PC-3 (cell line): Measurements from ENCODE around the gene CPN1. TPM values are rescaled to one million over a fixed set of nuclear protein-coding genes. Genes with fewer than 3 reads are reported as not detected.

Experiments
- ATAC-seq: fragments of 200-7000 bp; cut with Tn5 transposase; 2 replicates; pipeline ENCODE4 v1.9.1; 2020; ENCODE audit warnings: mild to moderate bottlenecking, moderate library complexity
- BruUV-seq: library from RNA; stranded (reverse); fragments of 400-500 nt; replicated peaks from 2 replicates; lab custom pipeline; 2021; lab: Mats Ljungman, UMichigan
- CTCF ChIA-PET: fragments of 300-600 bp; sonication (Branson Sonifier 250); formaldehyde crosslinking; loops from one replicate; lab custom pipeline; 2022; ENCODE audit warnings: antibody characterized with exemption; lab: Charles Lee
- POLR2A ChIA-PET: fragments of 300-600 bp; sonication (Branson Sonifier 250); formaldehyde crosslinking; loops from one replicate; lab custom pipeline; 2022; ENCODE audit warnings: antibody characterized with exemption; ENCODE audit not compliant: unreplicated experiment; lab: Charles Lee
- DNase-seq: peaks from one replicate; pipeline ENCODE4 v3.0.0-alpha.2; 2015
- H2AFZ ChIP-seq: fragments of 300-600 bp; sonication (generic); 2 replicates; pipeline ENCODE4 v1.6.0; 2016; ENCODE audit warnings: antibody characterized with exemption, low read length
- H3F3A ChIP-seq: fragments of 300-600 bp; sonication (generic); one replicate; pipeline ENCODE4 v1.6.0; 2017; ENCODE audit warnings: antibody characterized with exemption, low read length, control low read depth, mild to moderate bottlenecking; ENCODE audit not compliant: unreplicated experiment
- H3K27ac ChIP-seq: fragments of 300-600 bp; sonication (generic); 2 replicates; pipeline ENCODE4 v1.5.1; 2016; ENCODE audit warnings: mild to moderate bottlenecking, low read length
- H3K27me3 ChIP-seq: fragments of 300-600 bp; sonication (generic); 2 replicates; pipeline ENCODE4 v1.6.1; 2016; ENCODE audit warnings: low read length, mixed read lengths
- H3K36me3 ChIP-seq: fragments of 300-600 bp; sonication (generic); 2 replicates; pipeline ENCODE4 v1.6.1; 2016; ENCODE audit warnings: low read depth, mixed run types, low read length, mixed read lengths
- H3K4me1 ChIP-seq: fragments of 300-600 bp; sonication (generic); 2 replicates; pipeline ENCODE4 v1.5.1; 2016; ENCODE audit warnings: low read length; ENCODE audit not compliant: insufficient read depth
- H3K4me2 ChIP-seq: fragments of 300-600 bp; sonication (generic); 2 replicates; pipeline ENCODE4 v1.6.0; 2016; ENCODE audit warnings: low read length
- H3K4me3 ChIP-seq: fragments of 300-600 bp; sonication (generic); 2 replicates; pipeline ENCODE4 v1.5.1; 2016; ENCODE audit warnings: mild to moderate bottlenecking, low read length, mixed read lengths
- H3K79me2 ChIP-seq: fragments of 300-600 bp; sonication (generic); 2 replicates; pipeline ENCODE4 v1.6.1; 2017; ENCODE audit warnings: low read length, mixed read lengths
- H3K9ac ChIP-seq: fragments of 300-600 bp; sonication (generic); 2 replicates; pipeline ENCODE4 v1.6.0; 2016; ENCODE audit warnings: mild to moderate bottlenecking, low read length
- H3K9me2 ChIP-seq: fragments of 300-600 bp; sonication (generic); replicated peaks from 2 replicates; pipeline ENCODE4 v1.6.1; 2016; ENCODE audit warnings: mixed run types, low read length, mixed read lengths
- H3K9me3 ChIP-seq: fragments of 300-600 bp; sonication (generic); 2 replicates; pipeline ENCODE4 v1.6.1; 2016; ENCODE audit warnings: low read length, mixed read lengths
- H4K20me1 ChIP-seq: fragments of 300-600 bp; sonication (generic); 2 replicates; pipeline ENCODE4 v1.6.1; 2016; ENCODE audit warnings: low read length, mixed read lengths
- EZH2 ChIP-seq: fragments of 300-600 bp; sonication (generic); IDR thresholded peaks from one replicate; pipeline ENCODE4 v1.6.1; 2017; ENCODE audit warnings: antibody characterized with exemption, mild to moderate bottlenecking, low read length; ENCODE audit not compliant: unreplicated experiment
- EZH2phosphoT487 ChIP-seq: fragments of 300-600 bp; sonication (generic); IDR thresholded peaks from 2 replicates; pipeline ENCODE4 v1.6.1; 2018; ENCODE audit warnings: mild to moderate bottlenecking, antibody characterized with exemption, low read length, borderline replicate concordance
- intact Hi-C: fragments of 100-400 bp; cut with micrococcal nuclease; formaldehyde crosslinking; loops from 2 replicates; pipeline ENCODE4 v1.9.0; 2023
- total RNA-seq: library from RNA; depleted of rRNA; stranded (reverse); fragments of >200 nt; gene quantifications from 2 replicates; pipeline ENCODE4 v1.2.3, GENCODE V29; 2014
- TF ChIP-seq, protein P1 (sequence below): fragments of 300-600 bp; sonication (generic); conservative IDR thresholded peaks from 2 replicates; pipeline ENCODE4 v1.5.1; 2017; ENCODE audit warnings: antibody characterized with exemption, low read depth, mild to moderate bottlenecking, low read length

Gene CPN1
- total RNA-seq, 1 experiment from 2014 or later, result not detected

DNA sequence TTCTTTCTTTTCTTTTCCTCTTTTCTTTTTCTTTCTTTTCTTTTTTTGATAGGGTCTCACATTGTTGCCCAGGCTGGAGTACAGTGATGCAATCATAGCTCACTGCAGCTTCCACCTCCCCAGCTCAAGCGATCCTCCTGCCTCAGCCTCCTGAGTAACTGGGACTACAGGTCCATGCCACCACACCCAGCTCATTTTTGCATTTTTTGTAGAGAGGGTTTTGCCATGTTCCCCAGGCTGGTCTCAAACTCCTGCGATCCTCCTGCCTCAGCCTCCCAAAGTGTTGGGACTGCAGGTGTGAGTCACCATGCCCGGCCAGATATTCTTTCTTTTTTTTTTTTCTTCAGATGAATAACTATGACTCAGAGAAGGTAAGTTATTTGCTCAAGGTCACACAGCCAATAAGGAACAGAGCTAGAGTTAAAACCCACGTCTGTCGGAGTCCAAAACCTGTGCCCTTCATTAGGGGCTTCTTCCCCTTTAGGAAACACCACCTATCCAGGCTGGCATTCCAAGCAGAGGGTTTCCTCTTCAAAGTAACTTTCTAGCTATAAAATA lies 43.8 kb downstream of the CPN1 start:
- peaks cover 12% of the 10 kb centered on the region for H3K4me1 ChIP-seq
- POLR2A ChIA-PET, result interaction anchor here (0.6 kb wide), 1 partner anchor 272 kb away, joined by 3 read pairs; no protein-coding TSS in a partner anchor
- BruUV-seq, result no TSS peak

GRCh38 chr10:100036850-100037249 lies 44.8 kb downstream of the CPN1 start:
- intact Hi-C loops, result no loop called here
- H3F3A ChIP-seq, result no peaks in the 10 kb centered on the region
- no peaks in the 10 kb centered on the region for H3K9me3 ChIP-seq
- H3K79me2 ChIP-seq, result no peaks in the 10 kb centered on the region
- no peaks in the 10 kb centered on the region for H3K36me3 ChIP-seq
- H3K4me2 ChIP-seq, result no peak overlapping the region
- no peaks in the 10 kb centered on the region for H3K27me3 ChIP-seq
- no TSS peak for BruUV-seq
- no peak overlapping the region for H3K27ac ChIP-seq
- no peaks in the 10 kb centered on the region for H3K9me2 ChIP-seq
- ChIA-PET CTCF (no interaction called here), POLR2A (no interaction called here)
- ATAC-seq (no peak), DNase-seq (no peak)
- H3K4me1 ChIP-seq, result peaks cover 12% of the 10 kb centered on the region
- H3K9ac ChIP-seq, result no peak overlapping the region
- H3K4me3 ChIP-seq, result no peak overlapping the region
- no peaks in the 10 kb centered on the region for H4K20me1 ChIP-seq
- TF ChIP-seq EZH2phosphoT487 (no peak), EZH2 (no peak)
- TF ChIP-seq, protein P1, sequence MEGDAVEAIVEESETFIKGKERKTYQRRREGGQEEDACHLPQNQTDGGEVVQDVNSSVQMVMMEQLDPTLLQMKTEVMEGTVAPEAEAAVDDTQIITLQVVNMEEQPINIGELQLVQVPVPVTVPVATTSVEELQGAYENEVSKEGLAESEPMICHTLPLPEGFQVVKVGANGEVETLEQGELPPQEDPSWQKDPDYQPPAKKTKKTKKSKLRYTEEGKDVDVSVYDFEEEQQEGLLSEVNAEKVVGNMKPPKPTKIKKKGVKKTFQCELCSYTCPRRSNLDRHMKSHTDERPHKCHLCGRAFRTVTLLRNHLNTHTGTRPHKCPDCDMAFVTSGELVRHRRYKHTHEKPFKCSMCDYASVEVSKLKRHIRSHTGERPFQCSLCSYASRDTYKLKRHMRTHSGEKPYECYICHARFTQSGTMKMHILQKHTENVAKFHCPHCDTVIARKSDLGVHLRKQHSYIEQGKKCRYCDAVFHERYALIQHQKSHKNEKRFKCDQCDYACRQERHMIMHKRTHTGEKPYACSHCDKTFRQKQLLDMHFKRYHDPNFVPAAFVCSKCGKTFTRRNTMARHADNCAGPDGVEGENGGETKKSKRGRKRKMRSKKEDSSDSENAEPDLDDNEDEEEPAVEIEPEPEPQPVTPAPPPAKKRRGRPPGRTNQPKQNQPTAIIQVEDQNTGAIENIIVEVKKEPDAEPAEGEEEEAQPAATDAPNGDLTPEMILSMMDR, result no peak
- H2AFZ ChIP-seq, result no peak overlapping the region

More for the DNA sequence above, 43.8 kb downstream of the CPN1 start:
- Histone ChIP-seq H3K27me3 (no peaks in the 10 kb centered on the region), H3K9me2 (no peaks in the 10 kb centered on the region), H3K4me2 (peak overlapping the region; percentile 78), H4K20me1 (no peaks in the 10 kb centered on the region), H3K36me3 (no peaks in the 10 kb centered on the region), H2AFZ (peak overlapping the region; percentile 68), H3K79me2 (no peaks in the 10 kb centered on the region), H3F3A (no peaks in the 10 kb centered on the region), H3K9me3 (no peaks in the 10 kb centered on the region), H3K9ac (0 out of 2 replicates have a peak overlapping the region, but pooled peaks have one; percentile 4), H3K4me3 (peak overlapping the region; percentile 55), H3K27ac (peak overlapping the region; percentile 54)
- TF ChIP-seq EZH2phosphoT487, result no peak
- no peak for TF ChIP-seq EZH2
- TF ChIP-seq, protein P1, result no peak
- DNase-seq (peak; percentile 61), ATAC-seq (peak; percentile 46)
- intact Hi-C loops, result no loop called here
- CTCF ChIA-PET, result no interaction called here

DNA sequence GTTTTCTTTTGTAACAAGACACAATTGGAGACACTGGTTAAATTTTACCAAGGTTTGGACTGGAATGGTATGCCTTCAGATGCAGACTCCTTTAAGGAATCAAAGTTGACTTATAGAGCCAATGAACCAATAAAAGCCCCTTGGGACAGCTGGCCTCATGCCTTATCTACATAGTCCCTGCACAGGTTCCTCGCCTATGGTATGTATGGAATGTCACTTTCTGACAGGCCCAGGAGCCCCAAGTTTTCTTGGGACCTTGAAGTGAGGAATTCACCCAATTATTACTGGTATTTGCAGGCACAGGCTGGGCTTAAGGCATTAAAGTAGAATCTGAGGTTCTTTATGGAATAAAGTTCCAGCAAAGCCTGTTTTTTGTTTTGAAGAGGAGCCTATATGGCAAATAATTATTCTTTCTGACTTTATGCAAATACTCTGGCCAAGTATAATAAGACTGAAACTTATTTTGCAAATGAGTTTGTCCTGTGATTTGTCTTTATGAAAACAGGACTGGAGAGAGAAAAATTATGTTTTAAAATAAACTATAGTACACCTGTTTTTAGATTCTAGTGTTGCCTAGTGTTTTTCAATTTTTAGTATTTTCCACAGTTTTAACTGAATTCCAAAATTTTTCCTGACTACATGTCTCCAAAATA lies 47.8 kb downstream of the CPN1 start:
- no peak overlapping the region for H3K9ac ChIP-seq
- H3K4me1 ChIP-seq, result peaks cover 9% of the 10 kb centered on the region
- ChIA-PET CTCF (no interaction called here), POLR2A (no interaction called here)
- ATAC-seq (no peak), DNase-seq (no peak)
- H3K9me2 ChIP-seq, result no peaks in the 10 kb centered on the region
- H3K4me3 ChIP-seq, result no peak overlapping the region
- intact Hi-C loops, result no loop called here
- H3F3A ChIP-seq, result no peaks in the 10 kb centered on the region
- BruUV-seq, result no TSS peak
- no peak overlapping the region for H3K27ac ChIP-seq
- H3K79me2 ChIP-seq, result no peaks in the 10 kb centered on the region
- no peak overlapping the region for H3K4me2 ChIP-seq
- no peak overlapping the region for H2AFZ ChIP-seq
- no peaks in the 10 kb centered on the region for H4K20me1 ChIP-seq
- no peak for TF ChIP-seq EZH2phosphoT487
- TF ChIP-seq EZH2, result no peak
- TF ChIP-seq, protein P1, result no peak
- no peaks in the 10 kb centered on the region for H3K9me3 ChIP-seq
- H3K36me3 ChIP-seq, result no peaks in the 10 kb centered on the region
- H3K27me3 ChIP-seq, result no peaks in the 10 kb centered on the region
